Spinal cord (tissue), 10 donors: ENCODE results near the gene CRHR2. TPM values are rescaled to one million over a fixed set of nuclear protein-coding genes. Genes with fewer than 3 reads are reported as not detected.

Source experiments
- DNase-seq, 6 donors: peaks; one replicate each; pipeline versions ENCODE4 v3.0.0 to v3.0.0-alpha.2; 2013 to 2015; ENCODE audit warnings: low spot score in 6 of 6, low read depth in 4 of 6
- H3K27ac ChIP-seq: one replicate; pipeline ENCODE4 v1.5.1; 2013; ENCODE audit warnings: low read depth, low read length, control low read depth
- H3K27me3 ChIP-seq: one replicate; pipeline ENCODE4 v1.6.1; 2013; ENCODE audit warnings: low read length; ENCODE audit not compliant: control insufficient read depth, insufficient read depth
- H3K36me3 ChIP-seq: one replicate; pipeline ENCODE4 v1.6.1; 2013; ENCODE audit warnings: low read length; ENCODE audit not compliant: control insufficient read depth, insufficient read depth
- H3K4me1 ChIP-seq: one replicate; pipeline ENCODE4 v1.6.1; 2013; ENCODE audit warnings: low read length; ENCODE audit not compliant: control insufficient read depth, insufficient read depth
- H3K4me3 ChIP-seq: one replicate; pipeline ENCODE4 v1.5.1; 2013; ENCODE audit warnings: low read depth, low read length, control low read depth
- H3K9me3 ChIP-seq: one replicate; pipeline ENCODE4 v1.6.1; 2013; ENCODE audit warnings: low read length; ENCODE audit not compliant: control insufficient read depth, insufficient read depth
- WGBS: methylation state at CpG from one replicate; pipeline ENCODE4 v1.1.5; 2013; ENCODE audit warnings: missing lambda C conversion rate; ENCODE audit not compliant: insufficient coverage; 5-methylcytosine and 5-hydroxymethylcytosine counted together
- polyA plus RNA-seq, 2 donors: library from polyadenylated mRNA; unstranded; fragments of 120-200 nt; gene quantifications; one replicate each; pipeline ENCODE4 v1.2.1, GENCODE V29; 2013; ENCODE audit not compliant: insufficient read length in 2 of 2
- total RNA-seq, 2 donors: library from RNA; depleted of rRNA in 1 of 2; stranded (reverse); fragments of 120-200 nt in 1 of 2; fragments of >200 nt in 1 of 2; gene quantifications; one replicate each; pipeline versions ENCODE4 v1.2.3 to v1.2.4, GENCODE V29; 2013 to 2014
- donor health status: healthy.

Gene CRHR2
- total and polyA plus RNA-seq, 4 donors: 0.89 to 2.6 (median 2.0) TPM

GRCh38 chr7:30699706-30700495, 17.6 kb upstream of the CRHR2 start:
- Histone ChIP-seq H3K4me1 (no peaks in the 10 kb centered on the region), H3K27me3 (no peaks in the 10 kb centered on the region), H3K27ac (no peak overlapping the region), H3K4me3 (no peak overlapping the region), H3K9me3 (no peaks in the 10 kb centered on the region), H3K36me3 (no peaks in the 10 kb centered on the region)
- peak in 1 of 6 donors; percentile 5 for DNase-seq
- 66% methylated on average over 10 of the region's 17 CpGs for WGBS

GRCh38 chr7:30698481-30698880, 16.2 kb upstream of the CRHR2 start:
- DNase-seq: no peak
- Histone ChIP-seq H3K36me3 (no peaks in the 10 kb centered on the region), H3K4me1 (no peaks in the 10 kb centered on the region), H3K27me3 (no peaks in the 10 kb centered on the region), H3K27ac (no peak overlapping the region), H3K4me3 (no peak overlapping the region), H3K9me3 (no peaks in the 10 kb centered on the region)
- 100% methylated on average over 2 of the region's 4 CpGs for WGBS

DNA sequence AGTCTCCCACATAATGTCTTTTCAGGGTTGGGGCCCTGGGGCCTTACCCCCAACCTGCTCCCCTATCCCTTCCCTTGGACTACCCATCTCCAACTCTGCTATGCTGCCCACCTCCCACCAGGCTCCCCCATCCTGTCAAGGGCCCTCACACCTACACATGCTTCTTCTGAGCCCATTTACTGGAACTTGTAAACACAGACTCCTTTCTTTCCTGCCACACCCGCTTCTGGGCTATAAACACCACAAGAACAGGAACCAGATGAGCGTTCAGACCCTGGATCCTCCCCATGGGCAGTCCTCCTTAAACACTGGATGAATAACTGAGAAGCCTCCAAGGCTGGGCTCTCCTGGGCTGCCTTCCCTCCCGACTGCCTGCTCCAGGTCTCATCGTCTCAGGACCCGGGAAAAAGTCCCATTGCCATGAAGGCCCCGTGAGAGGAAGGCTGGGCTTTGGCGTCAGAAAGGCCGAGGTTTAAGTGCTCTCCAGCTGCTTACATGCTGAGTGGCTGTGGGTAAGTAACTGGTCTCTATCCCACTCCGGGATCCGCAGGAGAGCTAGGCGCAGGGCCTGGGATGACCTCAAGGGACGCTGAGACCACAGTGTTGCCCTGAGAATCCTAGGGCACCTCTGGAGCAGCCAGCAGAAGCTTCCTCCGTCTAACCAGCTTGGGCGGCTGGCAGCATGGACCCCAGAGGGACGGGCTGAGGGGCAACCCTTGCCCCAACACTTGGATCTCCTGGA, 15.6 kb upstream of the CRHR2 start:
- Histone ChIP-seq H3K4me3 (no peak overlapping the region), H3K4me1 (no peaks in the 10 kb centered on the region), H3K36me3 (no peaks in the 10 kb centered on the region), H3K27me3 (no peaks in the 10 kb centered on the region), H3K27ac (no peak overlapping the region), H3K9me3 (no peaks in the 10 kb centered on the region)
- DNase-seq: no peak
- WGBS: 75% methylated on average over 14 of the region's 15 CpGs

DNA sequence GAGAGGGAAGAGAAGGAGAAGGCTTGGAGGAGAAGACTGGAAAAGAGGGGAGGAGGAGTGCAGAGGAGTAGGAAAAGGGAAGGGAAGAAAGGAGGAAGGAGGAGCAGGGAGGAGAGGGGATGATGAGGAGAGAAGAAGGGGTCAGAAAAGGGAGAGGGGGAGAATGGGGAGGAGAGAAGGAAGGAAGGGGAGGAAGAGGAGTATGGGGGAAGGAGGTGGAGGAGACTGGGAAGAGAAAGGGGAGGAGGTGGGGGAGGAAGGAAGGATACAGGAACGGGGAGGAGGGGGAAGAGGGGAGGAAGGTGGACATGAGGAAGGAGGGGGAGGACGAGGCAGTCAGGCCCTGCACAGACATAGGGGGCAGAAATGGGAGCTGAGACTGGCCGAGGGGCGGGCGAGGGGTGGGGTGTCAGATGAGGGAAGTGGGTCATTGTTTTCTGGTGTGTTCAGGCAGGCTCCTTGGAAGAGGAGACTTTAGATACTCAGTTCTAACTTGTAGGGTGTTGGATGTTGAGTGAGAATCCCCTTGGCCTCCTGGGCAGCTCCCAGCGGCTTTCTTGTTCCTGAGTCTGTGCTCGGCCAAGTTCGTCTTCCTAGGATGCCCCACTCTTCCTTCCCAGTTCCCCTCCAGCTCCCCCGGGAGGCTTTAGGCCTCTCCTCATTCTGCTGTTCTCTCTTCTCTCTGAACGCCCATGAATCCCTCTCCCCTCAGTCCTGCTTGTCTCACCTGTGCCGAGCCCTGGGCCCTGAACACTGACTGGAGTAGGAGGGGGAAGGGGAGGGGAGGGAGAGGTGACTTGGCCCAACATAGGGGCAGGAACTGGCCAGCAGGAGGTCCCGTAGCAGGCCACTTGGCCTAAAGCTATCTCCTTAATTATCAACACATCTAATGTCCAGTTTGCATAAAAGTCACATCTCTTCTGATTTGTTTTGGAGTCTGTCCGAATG, 12.8 kb upstream of the CRHR2 start:
- 62% methylated on average over 8 of the region's 13 CpGs for WGBS
- H3K9me3 ChIP-seq: no peaks in the 10 kb centered on the region
- H3K27ac ChIP-seq: no peak overlapping the region
- H3K36me3 ChIP-seq: no peaks in the 10 kb centered on the region
- no peak overlapping the region for H3K4me3 ChIP-seq
- DNase-seq: no peak
- no peaks in the 10 kb centered on the region for H3K4me1 ChIP-seq
- H3K27me3 ChIP-seq: no peaks in the 10 kb centered on the region

GRCh38 chr7:30694218-30694745, 12.0 kb upstream of the CRHR2 start:
- H3K4me3 ChIP-seq: no peak overlapping the region
- no peak for DNase-seq

GRCh38 chr7:30692882-30693281, 10.6 kb upstream of the CRHR2 start:
- H3K27me3 ChIP-seq: no peaks in the 10 kb centered on the region
- 95% methylated on average over 2 of the region's 4 CpGs for WGBS
- no peaks in the 10 kb centered on the region for H3K36me3 ChIP-seq
- peaks cover 12% of the 10 kb centered on the region for H3K4me1 ChIP-seq
- no peak overlapping the region for H3K27ac ChIP-seq
- H3K9me3 ChIP-seq: no peaks in the 10 kb centered on the region
- DNase-seq: no peak
- H3K4me3 ChIP-seq: no peak overlapping the region

More at GRCh38 chr7:30694218-30694745, 12.0 kb upstream of the CRHR2 start:
- Histone ChIP-seq H3K9me3 (no peaks in the 10 kb centered on the region), H3K4me1 (no peaks in the 10 kb centered on the region), H3K27ac (no peak overlapping the region), H3K27me3 (no peaks in the 10 kb centered on the region), H3K36me3 (no peaks in the 10 kb centered on the region)
- 86% methylated on average over 6 of the region's 6 CpGs for WGBS

DNA sequence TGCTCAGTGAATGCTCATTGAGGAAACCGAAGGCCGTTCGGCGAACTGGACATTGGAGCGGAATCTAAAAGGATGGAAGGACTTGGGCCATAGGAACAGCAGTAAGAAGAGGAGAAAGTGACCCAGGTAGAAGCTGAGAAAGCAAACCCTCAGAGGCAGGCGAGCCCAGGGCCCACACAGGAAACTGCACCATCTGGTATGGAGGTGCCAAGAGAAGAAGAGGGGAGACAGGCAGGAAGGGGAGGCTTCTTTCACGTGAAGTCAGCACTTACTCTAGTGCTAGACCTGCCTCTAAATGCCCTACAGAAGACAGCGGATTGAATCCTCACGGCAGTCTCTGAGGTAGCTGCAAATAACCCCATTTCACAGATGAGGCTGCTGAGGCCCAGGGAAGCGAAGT, 10.2 kb upstream of the CRHR2 start:
- H3K27me3 ChIP-seq: no peaks in the 10 kb centered on the region
- H3K4me1 ChIP-seq: peaks cover 16% of the 10 kb centered on the region
- no peaks in the 10 kb centered on the region for H3K9me3 ChIP-seq
- no peaks in the 10 kb centered on the region for H3K36me3 ChIP-seq
- WGBS: 92% methylated on average over 8 of the region's 10 CpGs
- no peak for DNase-seq
- no peak overlapping the region for H3K27ac ChIP-seq
- no peak overlapping the region for H3K4me3 ChIP-seq

DNA sequence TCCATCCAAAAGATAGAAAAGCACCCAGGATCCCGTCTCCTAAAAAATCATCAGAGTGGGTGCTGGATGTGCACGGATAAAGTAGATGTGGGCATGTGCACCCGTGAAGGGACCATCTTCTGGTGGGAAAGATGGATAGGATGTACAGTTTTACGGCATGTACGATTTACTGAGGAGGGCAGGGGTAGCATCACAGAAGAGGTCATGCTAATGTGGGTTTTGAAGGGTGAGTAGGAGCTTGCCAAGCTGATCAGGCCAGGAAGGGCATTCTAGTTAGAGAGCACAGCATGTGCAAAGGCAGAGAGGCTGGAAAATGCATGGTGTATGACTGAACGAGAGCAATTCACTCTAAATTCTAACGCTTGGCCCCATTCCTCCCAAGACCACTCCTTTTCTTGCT, 7.8 kb upstream of the CRHR2 start:
- Histone ChIP-seq H3K4me3 (no peak overlapping the region), H3K27me3 (no peaks in the 10 kb centered on the region), H3K36me3 (no peaks in the 10 kb centered on the region), H3K27ac (no peak overlapping the region), H3K4me1 (peaks cover 16% of the 10 kb centered on the region), H3K9me3 (no peaks in the 10 kb centered on the region)
- WGBS: 90% methylated on average over 5 of the region's 7 CpGs
- no peak for DNase-seq

DNA sequence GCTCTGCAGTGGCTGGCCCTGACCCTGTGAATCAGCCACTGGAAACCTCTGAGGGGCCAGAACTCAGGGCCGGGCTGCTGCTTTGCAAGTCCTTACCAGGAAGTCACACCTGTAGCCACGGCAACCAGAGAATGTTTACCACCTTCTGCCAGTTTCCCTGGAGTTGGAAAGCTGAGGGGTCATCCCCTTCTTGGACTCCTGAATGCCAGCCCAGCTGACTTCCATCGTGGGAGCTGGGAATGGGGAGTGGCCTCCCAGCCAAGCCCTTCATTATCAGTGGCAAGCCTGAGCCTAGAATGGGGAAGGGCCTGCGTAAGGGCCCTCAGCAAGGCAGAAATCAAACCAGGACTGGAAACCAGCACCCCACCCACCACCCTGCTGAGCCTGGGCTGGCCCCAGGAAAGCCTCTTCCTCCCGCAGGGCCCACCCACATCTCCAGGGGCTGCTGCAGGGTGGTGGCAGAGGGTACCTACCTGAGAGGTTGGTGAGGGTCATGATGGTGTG, 6.5 kb upstream of the CRHR2 start:
- Histone ChIP-seq H3K4me3 (no peak overlapping the region), H3K9me3 (no peaks in the 10 kb centered on the region), H3K36me3 (no peaks in the 10 kb centered on the region), H3K27ac (no peak overlapping the region), H3K4me1 (peaks cover 20% of the 10 kb centered on the region), H3K27me3 (peaks cover 2% of the 10 kb centered on the region)
- DNase-seq: peak in 3 of 6 donors; percentile 4 to 69 (median 42)
- WGBS: 46% methylated on average over 4 of the region's 5 CpGs
